AG10803 (cell line): ENCODE results near the gene HDAC3.
A peak's percentile ranks its signal among the peaks of the same experiment; 100 is the strongest.

ENCODE experiments used
- DNase-seq: peaks from one replicate; pipeline ENCODE4 v3.0.0; 2010; ENCODE audit warnings: low read depth
- H3K4me3 ChIP-seq: 2 replicates; pipeline ENCODE4 v1.5.1; 2011; ENCODE audit warnings: mild to moderate bottlenecking, low read length, control low read depth
- CTCF ChIP-seq: conservative IDR thresholded peaks from 2 replicates; pipeline ENCODE4 v1.5.1; 2011; ENCODE audit warnings: mild to moderate bottlenecking, low read length, control low read depth, inconsistent platforms

HDAC3 gene

GRCh38 chr5:141680178-141680577 lies 43.5 kb upstream of the HDAC3 start:
- no peak for DNase-seq
- no peak for TF ChIP-seq CTCF
- H3K4me3 ChIP-seq, result no peak overlapping the region

- peak; percentile 8; the same call in 1 of the 2 replicates for TF ChIP-seq CTCF
- no peak overlapping the region for H3K4me3 ChIP-seq
- DNase-seq, result no peak
These were observed 40.8 kb upstream of the HDAC3 start for GRCh38 chr5:141677415-141677814.

GRCh38 chr5:141675672-141676071 lies 39.0 kb upstream of the HDAC3 start:
- DNase-seq, result no peak
- H3K4me3 ChIP-seq, result no peak overlapping the region
- no peak for TF ChIP-seq CTCF

GRCh38 chr5:141674747-141675146 lies 38.1 kb upstream of the HDAC3 start:
- H3K4me3 ChIP-seq, result no peak overlapping the region

GRCh38 chr5:141672841-141673813 lies 36.5 kb upstream of the HDAC3 start:
- no peak for DNase-seq
- TF ChIP-seq CTCF, result no peak
- H3K4me3 ChIP-seq, result no peak overlapping the region

More at GRCh38 chr5:141674747-141675146, 38.1 kb upstream of the HDAC3 start:
- TF ChIP-seq CTCF, result no peak
- no peak for DNase-seq

- DNase-seq, result no peak
- TF ChIP-seq CTCF, result no peak
These were observed 35.6 kb upstream of the HDAC3 start for GRCh38 chr5:141672071-141672840.

GRCh38 chr5:141669520-141669919 lies 32.9 kb upstream of the HDAC3 start:
- no peak; the same call in 1 of the 2 replicates for TF ChIP-seq CTCF
- no peak overlapping the region for H3K4me3 ChIP-seq
- DNase-seq, result no peak

More at GRCh38 chr5:141672071-141672840, 35.6 kb upstream of the HDAC3 start:
- no peak overlapping the region for H3K4me3 ChIP-seq
